ENCODE data around the gene CEP78. TPM values are rescaled to one million over a fixed set of nuclear protein-coding genes. Genes with fewer than 3 reads are reported as not detected.
A peak's percentile ranks its signal among the peaks of the same experiment; 100 is the strongest.

CEP78 gene
- total RNA-seq, 6 experiments from 2014 or later: 19.4 to 27.5 (median 23.6) TPM

DNA sequence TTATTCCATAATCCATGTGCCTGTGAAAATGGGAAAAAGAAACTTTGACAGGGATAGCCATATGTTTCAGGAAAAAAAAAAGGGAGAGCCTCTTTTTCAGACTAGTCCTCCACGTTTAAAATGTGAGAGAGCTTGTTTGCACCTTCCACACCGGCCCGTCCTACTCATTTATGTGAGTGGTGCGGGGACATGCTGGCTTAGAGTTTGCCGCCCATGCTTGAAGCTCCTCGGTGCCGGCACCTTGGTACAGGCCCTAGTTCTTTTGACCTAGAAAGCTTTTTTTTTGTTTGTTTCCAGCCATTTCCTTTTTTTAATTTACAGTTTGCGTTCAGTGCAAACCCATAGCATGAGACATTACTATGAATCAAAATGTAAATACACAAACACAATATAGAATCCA lies 88.8 kb downstream of the CEP78 start:
- Mint-ChIP-seq H3K27me3 (ENCODE audit: insufficient read depth) (no peaks in the 10 kb centered on the region), H3K27ac (no peak overlapping the region), H3K4me1 (ENCODE audit: low read depth) (peaks cover 13% of the 10 kb centered on the region), H3K4me3 (no peak overlapping the region), H3K36me3 (ENCODE audit: low read depth) (peaks cover 18% of the 10 kb centered on the region), H3K9me3 (no peaks in the 10 kb centered on the region)
- TF ChIP-seq CTCF (IDR thresholded peaks at IDR 0.05): no peak
- no peak for DNase-seq

DNA sequence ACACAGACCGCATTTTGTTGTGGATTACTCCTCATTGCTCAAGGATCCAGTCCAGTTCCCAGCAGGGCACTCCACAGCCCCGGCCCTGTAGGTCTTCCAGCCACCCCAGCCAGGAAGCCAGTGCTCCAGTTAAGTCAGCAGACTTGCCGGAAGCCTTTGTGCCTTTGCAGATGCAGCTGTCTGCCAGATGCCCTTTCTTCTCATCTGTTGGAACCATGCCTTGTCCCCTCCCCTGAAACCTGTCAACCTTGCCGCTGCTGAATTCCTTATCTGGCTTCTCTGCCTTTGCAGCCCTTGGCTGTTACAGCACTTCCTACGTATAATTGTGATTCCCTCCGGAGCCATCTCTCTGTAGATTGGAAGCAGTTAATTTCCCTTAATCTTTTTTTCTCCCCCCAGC lies 89.5 kb downstream of the CEP78 start:
- Mint-ChIP-seq H3K27me3 (ENCODE audit: insufficient read depth) (no peaks in the 10 kb centered on the region), H3K9me3 (no peaks in the 10 kb centered on the region), H3K27ac (peak overlapping the region; percentile 19; the same call in 1 of the 2 replicates), H3K36me3 (ENCODE audit: low read depth) (peaks cover 16% of the 10 kb centered on the region), H3K4me1 (ENCODE audit: low read depth) (peaks cover 13% of the 10 kb centered on the region), H3K4me3 (no peak overlapping the region)
- no peak for TF ChIP-seq CTCF (IDR thresholded peaks at IDR 0.05)
- DNase-seq: no peak

GRCh38 chr9:78325846-78326360 lies 90.0 kb downstream of the CEP78 start:
- TF ChIP-seq CTCF (IDR thresholded peaks at IDR 0.05): no peak
- Mint-ChIP-seq H3K27ac (no peak overlapping the region), H3K9me3 (no peaks in the 10 kb centered on the region), H3K4me1 (ENCODE audit: low read depth) (peaks cover 17% of the 10 kb centered on the region), H3K36me3 (ENCODE audit: low read depth) (peaks cover 12% of the 10 kb centered on the region), H3K4me3 (no peak overlapping the region; the same call in 1 of the 2 replicates), H3K27me3 (ENCODE audit: insufficient read depth) (no peaks in the 10 kb centered on the region)
- DNase-seq: no peak

DNA sequence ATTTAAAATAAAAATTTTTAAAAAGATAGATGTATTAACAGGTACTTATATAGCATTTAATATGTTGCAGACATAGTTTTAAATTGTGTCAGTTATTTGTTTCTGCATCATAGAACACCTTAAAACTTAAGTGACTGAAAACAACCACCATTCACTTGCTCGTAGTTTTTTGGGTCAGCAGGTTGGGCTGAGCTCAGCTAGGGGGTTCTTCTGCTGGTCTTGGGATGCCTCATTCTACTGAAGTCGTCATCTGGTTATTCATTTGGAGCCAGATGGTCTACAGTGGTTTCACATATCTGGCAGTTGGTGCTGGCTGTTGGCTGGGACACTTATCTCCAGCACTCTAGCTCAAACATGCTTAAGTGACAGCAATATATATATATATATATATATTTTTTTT lies 90.7 kb downstream of the CEP78 start:
- Mint-ChIP-seq H3K36me3 (ENCODE audit: low read depth) (peaks cover 16% of the 10 kb centered on the region), H3K27me3 (ENCODE audit: insufficient read depth) (no peaks in the 10 kb centered on the region), H3K4me1 (ENCODE audit: low read depth) (peaks cover 20% of the 10 kb centered on the region), H3K9me3 (no peaks in the 10 kb centered on the region), H3K27ac (no peak overlapping the region), H3K4me3 (no peak overlapping the region)
- TF ChIP-seq CTCF (IDR thresholded peaks at IDR 0.05): no peak
- no peak for DNase-seq

Other genes with a start within 250 kb of the CEP78 start
- 10 to 100 TPM; 41.6 to 45.8 (median 44.3) TPM for gene GNAQ, start 204.3 kb upstream of the CEP78 start, total RNA-seq (2021; fragmentation: NEBNext Ultra II Directional; extraction: Animal tissue kit (Norgen Biotek cat#: 25700))
- gene PSAT1, start 61.0 kb downstream of the CEP78 start, total RNA-seq (2021; fragmentation: NEBNext Ultra II Directional; extraction: Animal tissue kit (Norgen Biotek cat#: 25700)): 100 to 1,000 TPM in 1 of 6 experiments, 10 to 100 TPM in 5; 56.5 to 102 (median 61.9) TPM